Measurements from ENCODE around the gene WNK2.

Gene WNK2

DNA sequence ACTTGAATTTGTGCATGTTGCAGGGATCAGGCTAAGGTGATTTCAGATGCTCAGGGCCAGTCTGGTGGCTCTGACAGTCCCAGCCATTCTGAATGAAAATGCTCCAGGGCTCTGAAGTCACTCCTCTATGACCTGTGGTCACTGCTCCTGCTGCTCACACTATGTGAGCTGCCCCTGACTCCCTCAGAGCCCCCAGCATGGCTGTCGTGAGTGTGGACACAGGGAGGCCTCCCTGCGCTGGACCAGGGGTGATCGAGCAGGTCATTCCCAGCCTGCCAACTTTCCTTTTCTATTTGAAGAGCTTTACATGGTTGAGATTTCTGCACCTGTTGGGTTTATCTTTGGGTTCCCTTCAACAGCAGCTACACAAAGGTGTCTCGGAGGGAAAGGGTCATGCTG, 74.5 kb downstream of the WNK2 start:
- DNase-seq, result no peak

- no peak for DNase-seq
Observed at GRCh38 chr9:93258818-93259489, 75.0 kb downstream of the WNK2 start.

- DNase-seq, result no peak
Observed at GRCh38 chr9:93259490-93260262, 75.7 kb downstream of the WNK2 start.

DNA sequence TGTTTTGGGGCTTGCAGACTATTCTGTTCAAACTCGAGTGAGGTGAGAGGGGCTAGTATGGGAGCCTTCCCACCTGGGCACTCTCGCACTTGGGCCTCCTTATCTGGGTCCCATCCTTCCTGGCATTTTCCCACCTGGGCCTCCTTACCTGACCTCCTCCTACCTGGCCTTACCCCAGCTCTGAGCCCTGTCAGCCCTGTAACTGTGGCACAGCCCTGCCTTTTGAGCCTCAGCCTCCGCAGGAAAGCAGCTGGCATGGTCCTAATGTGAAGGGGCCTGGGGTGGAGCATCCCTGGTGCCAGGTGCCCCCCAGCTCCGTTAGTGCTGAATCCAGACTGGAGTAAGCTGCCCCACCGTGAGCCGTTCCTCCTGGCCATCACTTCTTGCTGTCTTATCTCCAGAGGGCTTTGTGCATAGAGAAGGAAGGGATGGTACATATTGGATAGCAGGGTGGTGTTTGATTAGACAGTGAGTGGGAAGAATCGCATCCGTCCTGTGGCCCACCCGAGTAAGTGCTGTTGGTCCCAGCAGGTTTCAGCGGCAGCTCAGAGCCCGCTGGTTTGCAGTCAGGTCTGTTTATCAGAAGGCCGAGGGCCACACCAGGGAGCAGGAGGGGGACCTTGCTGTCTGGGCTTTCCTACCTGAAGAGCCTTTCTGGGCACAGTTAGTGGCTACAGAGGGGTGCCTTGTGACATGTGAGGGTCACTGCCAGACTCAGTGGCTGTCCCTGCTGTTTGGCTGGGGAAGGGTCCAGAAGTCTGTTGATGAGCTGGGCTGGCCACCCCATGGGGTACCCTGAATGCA, 76.5 kb downstream of the WNK2 start:
- no peak for DNase-seq

DNA sequence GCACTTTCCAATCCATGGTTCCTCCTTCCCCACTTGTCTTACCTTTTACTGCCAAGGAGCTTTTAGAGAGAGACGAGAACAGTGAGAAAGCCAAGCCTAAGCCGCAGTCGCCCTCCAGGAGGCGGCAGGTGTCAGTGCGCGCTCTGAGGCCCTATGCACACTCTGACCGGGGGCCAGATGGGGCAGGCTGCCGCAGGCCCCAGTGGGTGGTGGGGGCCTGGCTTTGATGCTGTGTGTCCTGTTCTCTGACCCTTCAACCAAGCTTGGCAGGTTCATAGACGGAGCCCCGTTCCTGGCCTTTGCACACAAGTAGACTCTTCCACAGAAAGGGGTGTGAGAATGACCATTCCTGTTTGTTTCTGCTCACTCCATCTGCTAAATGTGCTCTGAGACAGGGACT, 77.3 kb downstream of the WNK2 start:
- no peak for DNase-seq

- no peak for DNase-seq
Observed at GRCh38 chr9:93261735-93262523, 78.0 kb downstream of the WNK2 start.

- DNase-seq, result no peak
Observed at GRCh38 chr9:93262537-93263310, 78.8 kb downstream of the WNK2 start.

DNA sequence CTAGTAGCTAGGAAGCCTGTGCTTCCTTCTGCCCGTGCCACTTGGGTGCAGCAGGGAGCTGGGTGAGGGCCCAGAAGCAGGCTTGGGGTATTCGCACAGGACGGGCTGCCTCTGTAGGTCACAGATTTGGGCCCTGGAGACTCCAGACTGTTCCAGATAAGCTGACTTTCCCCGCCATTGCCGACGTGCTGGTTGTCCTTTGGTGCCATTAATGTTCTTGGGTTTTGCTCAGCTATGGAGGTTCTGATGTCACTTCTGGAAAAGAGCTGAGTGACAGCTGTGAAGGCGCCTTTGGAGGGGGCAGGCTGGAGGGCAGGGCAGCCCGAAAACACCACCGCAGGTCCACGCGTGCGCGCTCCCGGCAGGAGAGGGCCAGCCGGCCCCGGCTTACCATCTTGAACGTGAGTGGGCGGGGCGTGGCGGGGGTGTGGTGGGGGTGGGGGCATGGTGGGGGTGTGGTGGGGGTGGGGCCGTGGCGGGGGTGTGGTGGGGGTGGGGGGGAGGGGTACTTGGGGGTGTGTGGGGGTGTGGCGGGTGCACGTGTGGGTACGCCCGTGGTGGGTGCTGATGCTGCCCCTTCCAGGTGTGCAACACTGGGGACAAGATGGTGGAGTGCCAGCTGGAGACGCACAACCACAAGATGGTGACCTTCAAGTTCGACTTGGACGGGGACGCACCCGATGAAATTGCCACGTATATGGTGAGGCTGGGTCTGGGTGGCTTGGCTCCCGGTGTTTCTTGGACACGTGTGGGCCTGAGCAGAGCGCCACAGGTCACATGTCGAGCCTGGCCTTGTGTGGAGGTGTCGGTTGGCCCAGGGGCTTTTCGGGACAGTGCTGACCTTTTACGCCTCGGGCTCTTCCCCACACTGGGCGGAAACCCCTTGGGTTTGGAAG, 79.6 kb downstream of the WNK2 start:
- no peak for DNase-seq

DNA sequence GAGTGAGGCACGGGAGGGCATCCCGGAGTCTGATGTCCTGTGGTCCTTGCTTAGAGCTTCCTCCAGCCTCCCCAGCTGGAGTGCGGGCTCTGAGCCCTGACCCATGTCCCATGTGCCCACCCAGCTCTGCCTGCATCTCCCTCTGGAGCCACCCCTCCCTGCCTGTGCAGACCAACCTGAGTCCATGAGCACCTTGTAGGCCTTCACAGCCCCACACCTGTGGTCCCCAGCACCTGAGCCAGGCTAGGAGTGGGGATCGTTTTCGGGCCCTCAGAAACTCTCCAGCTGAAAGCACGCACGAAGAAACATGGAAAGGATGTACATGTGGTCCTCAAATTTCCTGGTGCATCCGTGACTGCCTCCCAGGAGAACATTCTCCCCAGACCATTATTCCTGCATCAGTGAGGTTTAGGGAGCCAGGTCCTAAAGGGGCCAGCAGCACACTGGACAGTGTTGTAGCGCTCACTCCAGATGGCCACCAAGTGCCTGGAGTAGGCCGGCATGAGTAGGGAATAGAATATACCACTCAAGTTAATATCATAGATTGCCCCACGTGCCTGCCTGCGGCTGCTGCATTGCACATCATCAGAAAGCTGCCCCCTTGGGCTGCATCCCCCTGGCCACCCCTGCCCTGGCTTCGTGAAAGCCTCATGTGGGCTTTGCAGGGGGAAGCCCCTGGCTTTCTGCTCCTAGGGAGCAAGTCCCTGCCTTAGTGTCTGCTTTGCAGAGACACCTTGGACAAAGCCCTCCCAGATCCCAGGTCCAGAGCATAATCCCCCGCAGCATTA, 80.6 kb downstream of the WNK2 start:
- no peak for DNase-seq

GRCh38 chr9:93265301-93265971, 81.5 kb downstream of the WNK2 start:
- DNase-seq, result no peak

DNA sequence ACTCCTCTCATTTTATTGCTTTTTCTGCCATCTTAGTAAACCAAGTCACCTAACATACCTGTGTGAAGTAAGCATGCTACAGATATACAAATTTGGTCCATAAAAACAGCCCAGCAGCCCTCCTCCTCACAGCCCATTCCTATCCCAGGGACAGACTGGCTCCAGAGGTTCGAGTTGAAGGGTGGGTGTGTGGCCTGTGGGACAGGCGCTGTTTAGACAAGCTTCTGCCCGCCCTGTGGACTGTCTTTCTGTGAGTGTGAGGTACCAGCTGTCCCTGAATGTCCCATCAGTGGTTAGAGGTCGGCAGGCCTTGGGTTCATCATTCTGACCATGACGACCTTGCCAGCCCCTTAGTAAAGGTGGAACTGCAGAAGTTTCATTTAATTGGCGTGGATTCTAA, 82.0 kb downstream of the WNK2 start:
- DNase-seq, result no peak

GRCh38 chr9:93266521-93267001, 82.6 kb downstream of the WNK2 start:
- DNase-seq, result no peak

DNA sequence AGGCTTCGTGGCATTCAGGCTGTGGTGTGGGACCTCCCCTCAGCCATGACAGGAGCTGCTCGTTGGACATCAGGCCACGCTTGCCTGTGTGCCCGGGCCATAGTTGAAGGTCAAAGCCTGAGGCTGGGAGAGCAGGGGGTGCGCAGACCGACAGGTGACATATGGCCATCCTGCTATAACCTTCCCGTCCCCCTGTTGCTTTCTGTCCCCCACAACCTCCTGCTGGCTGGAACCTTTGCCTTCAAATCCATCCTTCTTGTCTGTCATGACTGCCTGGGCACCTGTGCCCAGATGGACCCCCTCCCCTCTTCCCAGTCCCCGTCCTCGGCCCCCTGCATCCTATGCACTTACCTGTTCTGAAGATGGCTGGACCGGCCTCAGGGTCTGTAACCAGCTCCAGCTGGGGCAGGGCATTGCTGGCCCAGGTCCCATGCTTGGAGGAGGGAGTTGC, 83.2 kb downstream of the WNK2 start:
- no peak for DNase-seq

GRCh38 chr9:93267681-93268505, 84.0 kb downstream of the WNK2 start:
- DNase-seq, result no peak

DNA sequence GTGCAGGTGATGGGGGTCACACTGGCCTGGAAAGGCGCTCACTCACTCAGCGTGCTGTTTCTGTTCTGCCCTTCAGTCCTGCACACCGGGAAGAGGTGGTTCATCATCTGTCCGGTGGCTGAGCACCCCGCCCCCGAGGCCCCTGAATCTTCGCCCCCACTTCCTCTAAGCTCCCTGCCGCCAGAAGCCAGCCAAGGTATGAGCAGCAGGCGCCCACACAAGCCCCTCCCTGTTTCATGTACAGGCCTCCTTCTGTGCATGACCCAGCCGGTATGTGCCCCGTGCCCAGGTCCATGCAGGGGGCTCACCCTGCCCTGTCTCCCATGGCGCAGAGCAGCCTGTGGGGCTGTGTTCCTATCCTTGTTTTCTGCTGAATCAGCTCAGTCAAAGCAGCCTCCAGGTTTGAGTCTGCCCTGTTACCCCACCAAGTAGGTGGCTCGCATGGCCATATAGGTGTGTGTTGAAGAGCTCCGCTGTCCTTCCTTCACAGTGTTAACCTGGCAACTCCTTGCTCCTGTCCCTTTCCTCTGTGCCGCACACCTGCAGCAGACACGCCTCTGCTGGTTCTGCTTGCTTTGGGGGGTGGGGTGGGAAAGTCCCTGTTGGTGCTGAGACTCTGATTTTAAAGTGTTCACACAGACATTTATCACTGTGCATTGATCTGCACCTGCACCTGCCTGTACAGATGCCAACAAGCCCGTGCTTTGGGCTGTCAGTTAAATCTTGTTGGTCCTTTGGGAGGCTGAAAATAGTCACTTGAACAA, 84.8 kb downstream of the WNK2 start:
- DNase-seq, result peak; percentile 36 to 46

- no peak for DNase-seq
Observed at GRCh38 chr9:93270976-93271375, 87.0 kb downstream of the WNK2 start.

- DNase-seq, result peak in 1 of 2 donors; percentile 4
Observed at GRCh38 chr9:93276973-93277372, 93.0 kb downstream of the WNK2 start.

- no peak for DNase-seq
Observed at GRCh38 chr9:93278144-93278543, 94.2 kb downstream of the WNK2 start.
